Measurements from ENCODE around the gene NFKBIL1.

GRCh38 chr6:31592396-31592771 lies 45.0 kb downstream of the NFKBIL1 start:
- TF ChIP-seq RAD21 (IDR thresholded peaks at IDR 0.05) (no peak), CTCF (IDR thresholded peaks at IDR 0.05; ENCODE audit: low read depth, low read length, missing input control) (no peak), GABPA (IDR thresholded peaks at IDR 0.05 in 1 of 2, conservative IDR thresholded peaks at IDR 0.05 in 1 of 2) (no peak), SP1 (IDR thresholded peaks at IDR 0.05) (no peak), YY1 (IDR thresholded peaks at IDR 0.05) (no peak), ZBTB33 (IDR thresholded peaks at IDR 0.05) (no peak)

All from liver (tissue), 3 donors.